Measurements from ENCODE around the gene ABCC10. TPM values are rescaled to one million over a fixed set of nuclear protein-coding genes. Genes with fewer than 3 reads are reported as not detected.

Gene ABCC10
- total and polyA plus RNA-seq, 7 experiments from 2014 or later = 9.8 to 74.6 (median 58.4) TPM

DNA sequence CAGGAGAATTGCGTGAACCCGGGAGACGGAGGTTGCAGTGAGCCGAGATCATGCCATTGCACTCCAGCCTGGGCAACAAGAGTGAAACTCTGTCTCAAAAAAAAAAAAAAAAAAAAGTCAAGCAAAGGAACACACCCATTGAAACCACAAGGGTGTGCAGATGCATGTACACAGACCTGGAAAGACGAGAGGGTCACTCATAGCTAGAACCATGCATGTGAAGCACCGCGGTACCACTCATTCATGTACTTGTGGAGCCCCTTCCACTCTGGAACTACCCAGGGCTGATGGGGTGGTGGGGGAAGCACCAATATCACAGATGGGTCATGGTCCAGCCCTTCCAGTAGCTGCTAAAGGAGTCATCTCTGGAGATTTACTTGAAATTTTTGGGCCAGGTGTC, 42.6 kb downstream of the ABCC10 start:
- ATAC-seq = no peak
- no peak for DNase-seq
- Histone ChIP-seq H3K36me3 (ENCODE audit: control insufficient read depth in 2 of 3, insufficient read depth in 3 of 3, low read length in 3 of 3) (no peaks in the 10 kb centered on the region), H3K27me3 (ENCODE audit: control insufficient read depth in 2 of 2, insufficient read depth in 2 of 2, low read length in 2 of 2) (peaks cover 0 to 3% of the 10 kb centered on the region in 2 donors), H3K4me3 (ENCODE audit: low read length) (no peak overlapping the region), H3K9me3 (ENCODE audit: control insufficient read depth in 2 of 3, low read length in 3 of 3) (no peaks in the 10 kb centered on the region), H3K27ac (ENCODE audit: low read depth, low read length) (no peak overlapping the region), H3K4me1 (ENCODE audit: control insufficient read depth in 2 of 2, insufficient read depth in 2 of 2, low read length in 2 of 2) (no peaks in the 10 kb centered on the region)
- H3K27ac Mint-ChIP-seq = no peak overlapping the region
- intact Hi-C loops (cut with micrococcal nuclease) = no loop called here
- H3K4me3 Mint-ChIP-seq = no peak overlapping the region
- H3K9me3 Mint-ChIP-seq = no peaks in the 10 kb centered on the region
- CTCF ChIA-PET = interaction anchor here (0.5 kb wide), 1 partner anchor 1267 kb away, joined by 3 read pairs; no protein-coding TSS in a partner anchor
- peaks cover 12 to 23% (median 18%) of the 10 kb centered on the region in 5 donors for H3K27me3 Mint-ChIP-seq
- POLR2A ChIA-PET = no interaction called here
- no peaks in the 10 kb centered on the region for H3K36me3 Mint-ChIP-seq
- no peaks in the 10 kb centered on the region for H3K4me1 Mint-ChIP-seq

DNA sequence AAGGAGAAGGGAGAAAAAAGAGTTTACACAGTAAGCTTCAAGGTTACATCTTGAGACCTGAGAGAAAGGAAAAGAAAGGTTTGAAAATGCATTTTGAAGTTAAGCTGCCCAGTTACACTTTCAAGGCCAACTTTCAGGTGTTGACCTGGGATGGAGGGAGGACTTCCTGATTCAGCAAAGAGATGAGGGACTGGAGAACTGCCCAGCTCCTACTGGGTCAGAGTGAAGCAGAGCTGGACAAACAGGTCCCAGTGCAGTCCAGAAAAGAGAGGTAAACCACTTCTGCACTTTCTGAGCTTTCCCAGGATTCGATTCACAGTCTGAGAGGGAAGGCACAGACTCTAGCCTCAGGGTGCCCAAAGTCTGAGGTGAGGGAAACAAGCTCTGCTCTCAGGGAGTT, 44.1 kb downstream of the ABCC10 start:
- peaks cover 12 to 20% (median 18%) of the 10 kb centered on the region in 5 donors for H3K27me3 Mint-ChIP-seq

DNA sequence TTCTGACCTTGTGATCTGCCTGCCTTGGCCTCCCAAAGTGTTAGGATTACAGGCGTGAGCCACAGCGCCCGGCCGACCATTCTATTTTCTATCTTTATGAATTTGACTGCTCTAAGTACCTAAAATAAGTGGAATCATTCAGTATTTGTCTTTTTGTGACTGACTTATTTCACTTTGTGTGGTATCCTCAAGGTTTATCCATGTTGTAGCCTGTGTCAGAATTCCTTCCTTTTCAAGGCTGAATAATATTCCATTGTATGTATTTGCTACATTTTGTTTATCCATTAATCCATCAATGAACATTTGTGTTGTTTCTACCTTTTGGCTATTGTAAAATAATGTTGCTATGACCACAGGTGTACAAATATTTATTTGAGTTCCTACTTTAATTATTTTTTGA, 45.2 kb downstream of the ABCC10 start:
- H3K27me3 ChIP-seq (ENCODE audit: control insufficient read depth in 2 of 2, insufficient read depth in 2 of 2, low read length in 2 of 2) = peaks cover 0 to 3% of the 10 kb centered on the region in 2 donors
- POLR2A ChIA-PET = no interaction called here
- Mint-ChIP-seq H3K9me3 (no peaks in the 10 kb centered on the region), H3K4me3 (no peak overlapping the region), H3K36me3 (no peaks in the 10 kb centered on the region), H3K4me1 (peaks cover 11 to 12% (median 12%) of the 10 kb centered on the region in 7 donors), H3K27ac (no peak overlapping the region), H3K27me3 (peaks cover 5 to 17% (median 13%) of the 10 kb centered on the region in 5 donors)
- no peak overlapping the region for H3K4me3 ChIP-seq (ENCODE audit: low read length)
- DNase-seq (no peak), ATAC-seq (no peak)
- CTCF ChIA-PET = no interaction called here
- peaks cover 0 to 7% of the 10 kb centered on the region in 2 donors for H3K4me1 ChIP-seq (ENCODE audit: control insufficient read depth in 2 of 2, insufficient read depth in 2 of 2, low read length in 2 of 2)
- H3K9me3 ChIP-seq (ENCODE audit: control insufficient read depth in 2 of 3, low read length in 3 of 3) = no peaks in the 10 kb centered on the region
- intact Hi-C loops (cut with micrococcal nuclease) = no loop called here
- no peak overlapping the region for H3K27ac ChIP-seq (ENCODE audit: low read depth, low read length)
- no peaks in the 10 kb centered on the region for H3K36me3 ChIP-seq (ENCODE audit: control insufficient read depth in 2 of 3, insufficient read depth in 3 of 3, low read length in 3 of 3)

More for the DNA sequence above, 44.1 kb downstream of the ABCC10 start:
- Mint-ChIP-seq H3K4me3 (no peak overlapping the region), H3K27ac (no peak overlapping the region), H3K36me3 (no peaks in the 10 kb centered on the region), H3K4me1 (peaks cover 0 to 1% (median under 1%) of the 10 kb centered on the region in 7 donors), H3K9me3 (no peaks in the 10 kb centered on the region)
- DNase-seq = no peak
- intact Hi-C loops (cut with micrococcal nuclease) = no loop called here
- Histone ChIP-seq H3K27me3 (ENCODE audit: control insufficient read depth in 2 of 2, insufficient read depth in 2 of 2, low read length in 2 of 2) (peaks cover 0 to 3% of the 10 kb centered on the region in 2 donors), H3K4me1 (ENCODE audit: control insufficient read depth in 2 of 2, insufficient read depth in 2 of 2, low read length in 2 of 2) (no peaks in the 10 kb centered on the region), H3K9me3 (ENCODE audit: control insufficient read depth in 2 of 3, low read length in 3 of 3) (no peaks in the 10 kb centered on the region), H3K27ac (ENCODE audit: low read depth, low read length) (no peak overlapping the region), H3K36me3 (ENCODE audit: control insufficient read depth in 2 of 3, insufficient read depth in 3 of 3, low read length in 3 of 3) (no peaks in the 10 kb centered on the region), H3K4me3 (ENCODE audit: low read length) (no peak overlapping the region)
- no peak for ATAC-seq
- CTCF ChIA-PET = no interaction called here
- POLR2A ChIA-PET = no interaction called here

DNA sequence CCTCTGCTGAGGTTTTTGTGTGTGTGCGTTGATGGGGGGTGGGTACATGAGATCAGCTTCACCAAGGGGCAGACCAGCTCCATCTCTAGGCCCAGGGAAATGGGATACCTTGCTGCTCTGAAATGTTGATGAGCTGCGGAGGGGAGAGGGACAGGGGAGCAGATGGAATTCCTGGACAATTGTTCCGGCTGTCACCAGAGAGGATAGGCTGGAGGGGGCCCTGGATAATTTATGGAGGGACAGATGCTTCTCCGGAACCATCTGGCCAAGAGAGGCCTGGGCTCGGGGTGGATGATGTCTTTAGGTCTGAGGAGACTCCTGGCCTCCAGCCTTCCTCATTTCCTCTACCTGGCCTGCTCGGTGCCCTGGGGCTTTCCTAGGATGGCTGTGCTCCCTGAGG, 48.2 kb downstream of the ABCC10 start:
- H3K27ac Mint-ChIP-seq = peak overlapping the region in 2 of 9 donors; percentile 59

DNA sequence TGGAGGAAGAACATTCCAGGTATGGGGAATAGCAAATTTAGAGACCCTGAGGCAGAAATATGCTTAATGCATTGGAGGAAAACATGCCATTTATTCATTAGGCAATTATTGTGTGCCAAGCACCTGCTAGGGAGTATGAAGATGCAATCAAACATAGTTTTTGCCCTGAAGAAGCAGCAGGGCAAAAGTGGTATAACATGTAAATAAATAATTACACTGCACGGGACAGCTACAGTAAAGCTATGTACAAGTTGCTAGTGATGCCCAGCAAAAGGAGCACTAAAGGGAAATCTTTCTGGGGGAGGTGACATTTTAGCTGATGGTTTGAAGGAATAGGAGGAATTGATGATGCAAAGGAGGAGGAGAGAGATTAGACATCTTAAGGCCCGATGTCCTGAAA, 49.4 kb downstream of the ABCC10 start:
- DNase-seq = peak in 4 of 9 donors; percentile 9 to 20 (median 18)
- Histone ChIP-seq H3K9me3 (ENCODE audit: control insufficient read depth in 2 of 3, low read length in 3 of 3) (no peaks in the 10 kb centered on the region), H3K27me3 (ENCODE audit: control insufficient read depth in 2 of 2, insufficient read depth in 2 of 2, low read length in 2 of 2) (no peaks in the 10 kb centered on the region), H3K4me1 (ENCODE audit: control insufficient read depth in 2 of 2, insufficient read depth in 2 of 2, low read length in 2 of 2) (peaks cover 10 to 16% of the 10 kb centered on the region in 2 donors), H3K27ac (ENCODE audit: low read depth, low read length) (peak overlapping the region; percentile 96), H3K36me3 (ENCODE audit: control insufficient read depth in 2 of 3, insufficient read depth in 3 of 3, low read length in 3 of 3) (no peaks in the 10 kb centered on the region), H3K4me3 (ENCODE audit: low read length) (peak overlapping the region; percentile 83)
- CTCF ChIA-PET = interaction anchor here (0.7 kb wide), 1 partner anchor 202 kb away, joined by 3 read pairs; no protein-coding TSS in a partner anchor
- intact Hi-C loops (cut with micrococcal nuclease) = loop anchor here (1.0 to 5.0 kb wide), 13 partner anchors 21 to 913 kb away; partner anchors contain the start of genes ABCC10 (in 2 of the 2), POLR1C (in 2 of the 2), CDC5L (in 1 of the 2) and CNPY3 (in 1 of the 2)
- Mint-ChIP-seq H3K36me3 (peaks cover 0 to 5% (median 0%) of the 10 kb centered on the region in 5 donors), H3K4me3 (peak overlapping the region; percentile 87 to 99 (median 93)), H3K9me3 (no peaks in the 10 kb centered on the region), H3K27me3 (no peaks in the 10 kb centered on the region), H3K27ac (peak overlapping the region; percentile 90 to 98 (median 96)), H3K4me1 (peaks cover 31 to 48% (median 44%) of the 10 kb centered on the region in 7 donors)
- POLR2A ChIA-PET = interaction anchor here (0.7 to 1.8 kb wide), 6 partner anchors 17 to 62 kb away, joined by 3 to 6 read pairs (median 4); partner anchors contain the start of genes ABCC10 and LRRC73
- no peak for ATAC-seq

More for the DNA sequence above, 48.2 kb downstream of the ABCC10 start:
- Mint-ChIP-seq H3K9me3 (no peaks in the 10 kb centered on the region), H3K36me3 (peaks cover 0 to 3% (median 0%) of the 10 kb centered on the region in 5 donors), H3K27me3 (peaks cover 0 to 9% (median 3%) of the 10 kb centered on the region in 5 donors), H3K4me1 (peaks cover 28 to 39% (median 37%) of the 10 kb centered on the region in 7 donors), H3K4me3 (peak overlapping the region in 1 of 10 donors; percentile 49)
- DNase-seq = no peak
- Histone ChIP-seq H3K27me3 (ENCODE audit: control insufficient read depth in 2 of 2, insufficient read depth in 2 of 2, low read length in 2 of 2) (no peaks in the 10 kb centered on the region), H3K4me3 (ENCODE audit: low read length) (no peak overlapping the region), H3K9me3 (ENCODE audit: control insufficient read depth in 2 of 3, low read length in 3 of 3) (no peaks in the 10 kb centered on the region), H3K4me1 (ENCODE audit: control insufficient read depth in 2 of 2, insufficient read depth in 2 of 2, low read length in 2 of 2) (peaks cover 10 to 16% of the 10 kb centered on the region in 2 donors), H3K36me3 (ENCODE audit: control insufficient read depth in 2 of 3, insufficient read depth in 3 of 3, low read length in 3 of 3) (no peaks in the 10 kb centered on the region), H3K27ac (ENCODE audit: low read depth, low read length) (no peak overlapping the region)
- intact Hi-C loops (cut with micrococcal nuclease) = loop anchor here (5.0 kb wide), 2 partner anchors 162 to 912 kb away; partner anchors contain the start of genes CDC5L (in 1 of the 2) and MAD2L1BP (in 1 of the 2)
- CTCF ChIA-PET = no interaction called here
- no peak for ATAC-seq
- POLR2A ChIA-PET = no interaction called here

DNA sequence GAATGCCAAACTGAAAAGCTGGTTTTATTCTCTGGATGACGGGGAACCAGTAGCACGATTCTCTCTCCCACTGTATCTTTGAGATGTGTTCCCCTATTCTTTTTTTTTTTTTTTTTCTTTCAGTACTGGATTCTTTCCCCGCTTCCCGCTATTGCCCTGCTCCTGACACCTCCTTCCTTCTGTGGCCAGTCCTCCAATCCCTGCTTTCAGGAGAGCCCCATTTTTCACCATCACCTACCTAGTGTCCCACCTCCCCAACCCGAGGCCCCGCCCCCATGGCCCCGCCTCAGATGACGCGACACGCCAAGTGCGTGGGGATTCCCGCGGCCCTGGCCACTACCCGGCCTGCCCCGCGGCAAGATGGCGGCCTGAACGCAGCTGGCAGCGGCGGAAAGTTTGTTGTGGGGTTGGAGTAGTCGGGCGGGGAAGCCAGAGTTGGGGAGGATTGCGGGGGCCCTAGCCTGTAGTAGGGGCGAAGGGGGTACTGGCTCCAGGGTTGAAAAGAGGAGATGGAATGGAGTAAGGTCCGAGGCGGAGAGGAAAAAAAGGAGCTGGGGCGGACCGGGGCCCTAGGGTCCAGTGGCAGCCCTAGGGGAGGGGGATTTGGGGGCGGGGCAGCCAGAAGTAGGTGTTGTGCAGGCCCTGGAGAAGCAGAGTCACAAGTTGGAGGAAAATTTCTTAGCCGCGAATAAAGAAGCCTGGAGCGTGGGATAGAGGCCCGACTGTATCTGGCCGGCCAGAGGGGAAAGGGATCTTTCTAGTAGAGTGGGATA, 50.1 kb downstream of the ABCC10 start, which contains the start of gene TJAP1:
Gene TJAP1 (plus strand): TSS at position 336 of the 773 bp plus-strand sequence. CDS start 21,432 bp downstream, outside the sequence.
- H3K36me3 ChIP-seq (ENCODE audit: control insufficient read depth in 2 of 3, insufficient read depth in 3 of 3, low read length in 3 of 3) = no peaks in the 10 kb centered on the region
- ATAC-seq (peak; percentile 100), DNase-seq (peak; percentile 89 to 99 (median 95))
- Mint-ChIP-seq H3K4me3 (peak within 1 kb of the TSS; percentile 87 to 99 (median 93)), H3K27me3 (no peaks in the 10 kb centered on the region), H3K36me3 (peaks cover 0 to 9% (median 0%) of the 10 kb centered on the region in 5 donors), H3K4me1 (peaks cover 37 to 54% (median 51%) of the 10 kb centered on the region in 7 donors), H3K27ac (peak within 1 kb of the TSS; percentile 90 to 98 (median 96)), H3K9me3 (no peaks in the 10 kb centered on the region)
- CTCF ChIA-PET = interaction anchor here (0.7 to 1.4 kb wide), 3 partner anchors 19 to 201 kb away, joined by 3 read pairs; no protein-coding TSS in a partner anchor
- POLR2A ChIA-PET = interaction anchor here (0.6 to 1.8 kb wide), 11 partner anchors 17 to 1446 kb away, joined by 3 to 8 read pairs (median 4); partner anchors contain the start of genes ABCC10, CNPY3, LRRC73 and POLR1C
- H3K27ac ChIP-seq (ENCODE audit: low read depth, low read length) = peak within 1 kb of the TSS; percentile 96
- intact Hi-C loops (cut with micrococcal nuclease) = loop anchor here (1.0 to 5.0 kb wide), 13 partner anchors 22 to 914 kb away; partner anchors contain the start of genes ABCC10 (in 2 of the 2), POLR1C (in 2 of the 2), CDC5L (in 1 of the 2) and CNPY3 (in 1 of the 2)
- H3K27me3 ChIP-seq (ENCODE audit: control insufficient read depth in 2 of 2, insufficient read depth in 2 of 2, low read length in 2 of 2) = no peaks in the 10 kb centered on the region
- peak within 1 kb of the TSS; percentile 83 for H3K4me3 ChIP-seq (ENCODE audit: low read length)
- no peaks in the 10 kb centered on the region for H3K9me3 ChIP-seq (ENCODE audit: control insufficient read depth in 2 of 3, low read length in 3 of 3)
- peaks cover 10 to 16% of the 10 kb centered on the region in 2 donors for H3K4me1 ChIP-seq (ENCODE audit: control insufficient read depth in 2 of 2, insufficient read depth in 2 of 2, low read length in 2 of 2)
